Measurements from ENCODE around the gene EMC7. TPM values are rescaled to one million over a fixed set of nuclear protein-coding genes. Genes with fewer than 3 reads are reported as not detected.

Gene EMC7
- total and polyA plus RNA-seq, 2 donors: 27.3 to 59.1 TPM

DNA sequence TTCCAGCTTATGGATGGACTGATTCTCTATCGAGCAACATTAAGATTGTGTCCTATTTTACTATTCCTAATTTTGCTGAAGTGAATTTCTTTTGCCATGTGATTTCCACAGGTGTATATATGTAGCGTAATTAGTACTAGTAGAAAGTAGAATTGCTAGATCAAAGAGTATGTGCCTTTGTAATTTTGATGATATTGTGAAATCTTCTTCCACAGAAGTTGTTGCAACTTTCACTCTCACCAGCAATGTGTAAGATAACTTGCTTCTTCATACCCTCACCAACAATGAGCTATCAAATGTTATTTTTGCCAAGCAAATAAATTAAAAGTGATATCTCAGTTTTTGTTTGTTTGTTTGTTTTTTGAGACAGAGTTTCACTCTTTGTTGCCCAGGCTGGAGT, 5.7 kb upstream of the EMC7 start:
- WGBS: 94% methylated on average over 2 of the region's 2 CpGs
- no peak overlapping the region for H3K27ac ChIP-seq (ENCODE audit: low read depth in 1 of 2, low read length in 1 of 2)
- no peak overlapping the region for H3K4me3 ChIP-seq (ENCODE audit: low read length in 2 of 2)
- peaks cover 3 to 6% of the 10 kb centered on the region in 2 donors for H3K4me1 ChIP-seq (ENCODE audit: control insufficient read depth in 2 of 2, insufficient read depth in 2 of 2, low read length in 2 of 2)
- H3K27me3 ChIP-seq (ENCODE audit: control insufficient read depth in 2 of 2, insufficient read depth in 1 of 2, low read length in 1 of 2): no peaks in the 10 kb centered on the region
- H3K9me3 ChIP-seq (ENCODE audit: control insufficient read depth in 2 of 2, insufficient read depth in 1 of 2, low read length in 1 of 2): peaks cover 1 to 4% of the 10 kb centered on the region in 2 donors
- DNase-seq (ENCODE audit: low read depth in 6 of 9, low spot score in 9 of 9): no peak
- no peaks in the 10 kb centered on the region for H3K36me3 ChIP-seq (ENCODE audit: control insufficient read depth in 2 of 2, insufficient read depth in 2 of 2, low read length in 1 of 2)

DNA sequence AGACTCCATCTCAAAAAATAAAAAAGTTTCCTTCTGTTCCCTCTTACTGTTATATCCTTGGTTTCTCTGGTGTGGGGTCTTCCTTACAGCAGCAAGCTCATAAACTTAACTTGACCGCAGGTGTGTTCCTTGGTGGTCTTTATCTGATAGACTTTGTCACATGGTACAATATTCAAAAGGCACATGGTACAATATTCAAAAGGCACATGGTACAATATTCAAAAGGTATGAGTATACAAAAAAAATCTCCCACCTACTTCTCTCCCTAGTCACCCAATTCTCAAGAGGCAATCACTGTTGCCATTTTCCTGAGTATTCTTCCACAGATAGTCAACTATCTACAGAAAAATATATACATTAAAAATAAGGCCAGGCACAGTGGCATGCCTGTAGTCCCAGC, 4.8 kb upstream of the EMC7 start:
- H3K27ac ChIP-seq (ENCODE audit: low read depth in 1 of 2, low read length in 1 of 2): no peak overlapping the region

DNA sequence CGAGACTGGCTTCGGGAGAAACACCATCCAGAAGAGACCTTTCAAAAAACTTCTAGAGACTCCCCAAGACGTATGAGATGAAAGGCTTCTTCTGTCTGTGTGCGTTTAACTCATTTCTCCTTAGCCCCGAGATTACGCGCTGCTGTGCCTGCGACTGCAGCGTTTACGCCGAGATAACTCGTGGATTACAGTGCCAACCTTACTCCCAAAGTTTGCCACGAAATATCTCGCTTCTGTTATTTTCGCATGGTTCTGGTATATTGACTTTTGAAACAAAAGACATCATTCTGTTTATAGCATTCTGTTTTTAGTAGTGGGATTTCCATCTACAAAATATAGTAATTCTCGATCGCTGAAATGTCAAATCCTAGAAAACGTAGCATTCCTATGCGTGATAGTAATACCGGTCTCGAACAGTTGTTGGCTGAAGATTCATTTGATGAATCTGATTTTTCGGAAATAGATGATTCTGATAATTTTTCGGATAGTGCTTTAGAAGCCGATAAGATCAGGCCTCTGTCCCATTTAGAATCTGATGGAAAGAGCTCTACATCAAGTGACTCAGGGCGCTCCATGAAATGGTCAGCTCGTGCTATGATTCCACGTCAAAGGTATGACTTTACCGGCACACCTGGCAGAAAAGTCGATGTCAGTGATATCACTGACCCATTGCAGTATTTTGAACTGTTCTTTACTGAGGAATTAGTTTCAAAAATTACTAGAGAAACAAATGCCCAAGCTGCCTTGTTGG, 688 bp upstream of the EMC7 start:
- Histone ChIP-seq H3K27ac (ENCODE audit: low read depth in 1 of 2, low read length in 1 of 2) (peak overlapping the region; percentile 92), H3K4me3 (ENCODE audit: low read length in 2 of 2) (peak overlapping the region; percentile 82 to 95), H3K36me3 (ENCODE audit: control insufficient read depth in 2 of 2, insufficient read depth in 2 of 2, low read length in 1 of 2) (no peaks in the 10 kb centered on the region), H3K9me3 (ENCODE audit: control insufficient read depth in 2 of 2, insufficient read depth in 1 of 2, low read length in 1 of 2) (peaks cover 1 to 4% of the 10 kb centered on the region in 2 donors), H3K4me1 (ENCODE audit: control insufficient read depth in 2 of 2, insufficient read depth in 2 of 2, low read length in 2 of 2) (peaks cover 6 to 13% of the 10 kb centered on the region in 2 donors), H3K27me3 (ENCODE audit: control insufficient read depth in 2 of 2, insufficient read depth in 1 of 2, low read length in 1 of 2) (no peaks in the 10 kb centered on the region)
- no peak for DNase-seq (ENCODE audit: low read depth in 6 of 9, low spot score in 9 of 9)
- 32% methylated on average over 29 of the region's 29 CpGs for WGBS

More for the DNA sequence above, 4.8 kb upstream of the EMC7 start:
- Histone ChIP-seq H3K4me1 (ENCODE audit: control insufficient read depth in 2 of 2, insufficient read depth in 2 of 2, low read length in 2 of 2) (peaks cover 3 to 6% of the 10 kb centered on the region in 2 donors), H3K4me3 (ENCODE audit: low read length in 2 of 2) (no peak overlapping the region), H3K27me3 (ENCODE audit: control insufficient read depth in 2 of 2, insufficient read depth in 1 of 2, low read length in 1 of 2) (no peaks in the 10 kb centered on the region), H3K36me3 (ENCODE audit: control insufficient read depth in 2 of 2, insufficient read depth in 2 of 2, low read length in 1 of 2) (no peaks in the 10 kb centered on the region), H3K9me3 (ENCODE audit: control insufficient read depth in 2 of 2, insufficient read depth in 1 of 2, low read length in 1 of 2) (peaks cover 1 to 4% of the 10 kb centered on the region in 2 donors)
- DNase-seq (ENCODE audit: low read depth in 6 of 9, low spot score in 9 of 9): no peak
- WGBS: 98% methylated on average over 1 of the region's 1 CpG

DNA sequence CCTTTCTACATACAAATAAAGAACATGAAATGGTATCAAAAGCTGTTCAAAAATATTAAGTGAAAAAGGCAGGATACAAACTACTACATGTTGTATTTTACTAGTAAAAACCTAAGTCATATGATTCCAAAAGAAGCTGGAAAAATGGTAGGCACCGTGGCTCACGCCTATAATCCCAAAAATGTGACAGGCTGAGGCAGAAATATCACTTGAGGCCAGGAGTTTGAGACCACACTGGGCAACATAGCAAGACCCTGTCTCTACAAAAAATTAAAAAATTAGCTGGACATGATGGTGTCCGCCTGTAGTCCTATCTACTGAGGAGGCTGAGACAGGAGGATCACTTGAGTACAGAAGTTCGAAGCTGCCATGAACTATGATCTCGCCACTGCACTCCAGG, 1.7 kb downstream of the EMC7 start:
- Histone ChIP-seq H3K27ac (ENCODE audit: low read depth in 1 of 2, low read length in 1 of 2) (no peak overlapping the region), H3K4me3 (ENCODE audit: low read length in 2 of 2) (no peak overlapping the region), H3K27me3 (ENCODE audit: control insufficient read depth in 2 of 2, insufficient read depth in 1 of 2, low read length in 1 of 2) (no peaks in the 10 kb centered on the region), H3K9me3 (ENCODE audit: control insufficient read depth in 2 of 2, insufficient read depth in 1 of 2, low read length in 1 of 2) (peaks cover 1 to 4% of the 10 kb centered on the region in 2 donors), H3K36me3 (ENCODE audit: control insufficient read depth in 2 of 2, insufficient read depth in 2 of 2, low read length in 1 of 2) (peaks cover 0 to 4% of the 10 kb centered on the region in 2 donors), H3K4me1 (ENCODE audit: control insufficient read depth in 2 of 2, insufficient read depth in 2 of 2, low read length in 2 of 2) (peaks cover 6 to 13% of the 10 kb centered on the region in 2 donors)
- 98% methylated on average over 5 of the region's 5 CpGs for WGBS
- no peak for DNase-seq (ENCODE audit: low read depth in 6 of 9, low spot score in 9 of 9)

DNA sequence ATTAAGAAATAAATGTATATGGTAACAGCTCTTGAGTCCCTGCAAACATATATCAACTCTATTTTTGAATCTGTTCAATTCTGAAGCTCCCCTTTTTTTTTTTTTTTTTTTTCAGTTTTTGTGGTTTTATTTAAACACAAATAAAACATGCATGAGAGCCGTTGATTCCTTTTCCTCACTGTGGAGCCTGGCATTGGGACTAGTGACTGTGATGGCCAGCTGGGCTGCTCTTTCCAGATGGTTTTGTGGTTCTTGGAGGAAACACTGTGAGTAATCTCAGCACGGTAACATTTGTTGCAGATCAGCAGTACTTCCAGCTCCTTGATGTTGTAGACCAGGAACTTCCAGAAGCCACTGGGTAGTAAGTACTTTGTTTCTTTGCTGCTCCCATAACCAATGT, 15.9 kb downstream of the EMC7 start:
- 85% methylated on average over 2 of the region's 2 CpGs for WGBS
- DNase-seq (ENCODE audit: low read depth in 6 of 9, low spot score in 9 of 9): no peak
- Histone ChIP-seq H3K27ac (ENCODE audit: low read depth in 1 of 2, low read length in 1 of 2) (no peak overlapping the region), H3K27me3 (ENCODE audit: control insufficient read depth in 2 of 2, insufficient read depth in 1 of 2, low read length in 1 of 2) (no peaks in the 10 kb centered on the region), H3K4me3 (ENCODE audit: low read length in 2 of 2) (no peak overlapping the region), H3K4me1 (ENCODE audit: control insufficient read depth in 2 of 2, insufficient read depth in 2 of 2, low read length in 2 of 2) (no peaks in the 10 kb centered on the region), H3K36me3 (ENCODE audit: control insufficient read depth in 2 of 2, insufficient read depth in 2 of 2, low read length in 1 of 2) (peaks cover 23 to 34% of the 10 kb centered on the region in 2 donors), H3K9me3 (ENCODE audit: control insufficient read depth in 2 of 2, insufficient read depth in 1 of 2, low read length in 1 of 2) (no peaks in the 10 kb centered on the region)

DNA sequence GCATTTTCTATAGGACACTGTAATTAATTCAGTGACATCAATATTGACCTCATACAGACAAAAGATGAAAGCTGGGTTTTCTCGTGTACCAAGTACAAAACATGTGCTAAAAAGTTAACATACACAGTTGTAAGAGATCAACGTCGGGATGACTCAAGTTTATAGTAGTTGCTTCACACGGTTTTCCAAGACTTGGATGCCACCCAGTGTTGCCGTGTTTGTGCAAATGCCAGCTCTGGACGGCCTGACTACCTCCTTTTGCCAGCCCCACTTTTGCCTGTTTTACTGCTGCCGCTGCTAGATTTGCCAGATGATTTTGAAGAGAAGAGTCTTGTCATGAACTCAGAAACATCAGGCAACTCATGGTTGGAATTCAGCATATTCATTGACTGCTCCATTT, 17.6 kb downstream of the EMC7 start:
- no peak overlapping the region for H3K4me3 ChIP-seq (ENCODE audit: low read length in 2 of 2)
- H3K36me3 ChIP-seq (ENCODE audit: control insufficient read depth in 2 of 2, insufficient read depth in 2 of 2, low read length in 1 of 2): peaks cover 21 to 34% of the 10 kb centered on the region in 2 donors
- no peaks in the 10 kb centered on the region for H3K27me3 ChIP-seq (ENCODE audit: control insufficient read depth in 2 of 2, insufficient read depth in 1 of 2, low read length in 1 of 2)
- H3K27ac ChIP-seq (ENCODE audit: low read depth in 1 of 2, low read length in 1 of 2): no peak overlapping the region
- no peaks in the 10 kb centered on the region for H3K4me1 ChIP-seq (ENCODE audit: control insufficient read depth in 2 of 2, insufficient read depth in 2 of 2, low read length in 2 of 2)
- DNase-seq (ENCODE audit: low read depth in 6 of 9, low spot score in 9 of 9): no peak
- WGBS: 97% methylated on average over 7 of the region's 7 CpGs
- no peaks in the 10 kb centered on the region for H3K9me3 ChIP-seq (ENCODE audit: control insufficient read depth in 2 of 2, insufficient read depth in 1 of 2, low read length in 1 of 2)

DNA sequence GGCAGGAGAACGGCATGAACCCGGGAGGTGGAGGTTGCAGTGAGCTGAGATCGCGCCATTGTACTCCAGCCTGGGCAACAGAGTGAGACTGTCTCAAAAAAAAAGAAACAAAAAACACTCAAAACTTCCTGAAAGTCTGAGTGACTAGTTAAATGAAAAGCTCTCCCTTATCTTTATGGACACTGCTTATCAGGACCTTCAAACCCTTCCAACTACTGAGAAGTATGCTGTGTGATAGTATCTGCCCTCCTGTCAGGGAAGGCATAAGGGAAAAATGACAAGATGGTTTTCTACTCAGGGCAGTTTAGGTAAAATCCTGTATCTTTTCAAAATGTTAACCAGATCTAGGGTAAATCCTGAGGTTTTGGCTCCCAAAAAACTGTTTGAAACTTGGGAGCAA, 21.8 kb downstream of the EMC7 start:
- Histone ChIP-seq H3K9me3 (ENCODE audit: control insufficient read depth in 2 of 2, insufficient read depth in 1 of 2, low read length in 1 of 2) (no peaks in the 10 kb centered on the region), H3K36me3 (ENCODE audit: control insufficient read depth in 2 of 2, insufficient read depth in 2 of 2, low read length in 1 of 2) (peaks cover 4 to 9% of the 10 kb centered on the region in 2 donors)
- WGBS: 93% methylated on average over 4 of the region's 4 CpGs

DNA sequence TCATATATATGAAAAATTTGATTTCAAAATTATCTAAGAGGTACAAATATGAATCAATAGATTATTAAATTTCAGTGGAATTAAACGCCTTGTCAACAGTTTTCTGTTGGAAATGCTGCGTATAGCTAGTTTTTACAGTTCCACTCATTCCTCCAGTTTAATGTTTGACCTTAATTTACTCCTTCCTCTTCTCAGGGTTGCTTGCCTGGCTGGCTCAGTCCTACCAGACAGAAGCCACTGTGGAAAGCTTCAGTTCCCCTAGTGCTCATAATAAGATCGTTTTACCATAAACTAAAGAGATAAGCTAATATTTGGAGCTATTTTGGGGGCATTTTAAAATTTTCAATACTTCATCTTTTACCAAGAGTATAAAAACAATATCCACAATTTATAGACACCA, 22.8 kb downstream of the EMC7 start:
- H3K4me1 ChIP-seq (ENCODE audit: control insufficient read depth in 2 of 2, insufficient read depth in 2 of 2, low read length in 2 of 2): no peaks in the 10 kb centered on the region
- 93% methylated on average over 3 of the region's 3 CpGs for WGBS
- no peaks in the 10 kb centered on the region for H3K27me3 ChIP-seq (ENCODE audit: control insufficient read depth in 2 of 2, insufficient read depth in 1 of 2, low read length in 1 of 2)
- peaks cover 0 to 4% of the 10 kb centered on the region in 2 donors for H3K36me3 ChIP-seq (ENCODE audit: control insufficient read depth in 2 of 2, insufficient read depth in 2 of 2, low read length in 1 of 2)
- H3K4me3 ChIP-seq (ENCODE audit: low read length in 2 of 2): no peak overlapping the region
- no peak overlapping the region for H3K27ac ChIP-seq (ENCODE audit: low read depth in 1 of 2, low read length in 1 of 2)
- DNase-seq (ENCODE audit: low read depth in 6 of 9, low spot score in 9 of 9): no peak
- H3K9me3 ChIP-seq (ENCODE audit: control insufficient read depth in 2 of 2, insufficient read depth in 1 of 2, low read length in 1 of 2): no peaks in the 10 kb centered on the region

More for the DNA sequence above, 21.8 kb downstream of the EMC7 start:
- no peaks in the 10 kb centered on the region for H3K4me1 ChIP-seq (ENCODE audit: control insufficient read depth in 2 of 2, insufficient read depth in 2 of 2, low read length in 2 of 2)
- no peak overlapping the region for H3K27ac ChIP-seq (ENCODE audit: low read depth in 1 of 2, low read length in 1 of 2)
- no peaks in the 10 kb centered on the region for H3K27me3 ChIP-seq (ENCODE audit: control insufficient read depth in 2 of 2, insufficient read depth in 1 of 2, low read length in 1 of 2)
- no peak overlapping the region for H3K4me3 ChIP-seq (ENCODE audit: low read length in 2 of 2)
- DNase-seq (ENCODE audit: low read depth in 6 of 9, low spot score in 9 of 9): no peak

DNA sequence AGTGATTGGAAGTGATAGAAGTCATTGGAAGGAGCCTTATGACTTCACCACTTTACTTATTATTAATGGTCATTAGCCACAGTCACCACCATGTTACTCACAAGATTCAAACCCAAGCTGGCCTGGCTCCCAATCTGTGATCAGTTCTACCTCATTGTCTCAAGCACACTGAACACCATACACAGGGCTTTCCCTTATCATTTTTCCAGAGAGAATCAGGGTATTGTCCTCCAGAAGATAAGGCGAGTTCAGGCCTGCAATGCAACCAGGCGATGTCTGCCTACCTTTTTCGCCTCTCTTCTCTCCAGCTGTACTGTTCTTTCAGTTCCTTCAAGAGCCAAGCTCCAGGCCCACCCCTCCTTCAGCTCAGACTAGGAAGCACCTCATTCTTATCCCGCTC, 24.9 kb downstream of the EMC7 start:
- 96% methylated on average over 4 of the region's 4 CpGs for WGBS
- DNase-seq (ENCODE audit: low read depth in 6 of 9, low spot score in 9 of 9): no peak
- Histone ChIP-seq H3K27me3 (ENCODE audit: control insufficient read depth in 2 of 2, insufficient read depth in 1 of 2, low read length in 1 of 2) (no peaks in the 10 kb centered on the region), H3K9me3 (ENCODE audit: control insufficient read depth in 2 of 2, insufficient read depth in 1 of 2, low read length in 1 of 2) (no peaks in the 10 kb centered on the region), H3K27ac (ENCODE audit: low read depth in 1 of 2, low read length in 1 of 2) (no peak overlapping the region), H3K4me1 (ENCODE audit: control insufficient read depth in 2 of 2, insufficient read depth in 2 of 2, low read length in 2 of 2) (no peaks in the 10 kb centered on the region), H3K36me3 (ENCODE audit: control insufficient read depth in 2 of 2, insufficient read depth in 2 of 2, low read length in 1 of 2) (no peaks in the 10 kb centered on the region), H3K4me3 (ENCODE audit: low read length in 2 of 2) (no peak overlapping the region)
